Measurements from ENCODE around the gene PEMT. TPM values are rescaled to one million over a fixed set of nuclear protein-coding genes. Genes with fewer than 3 reads are reported as not detected.
A peak's percentile ranks its signal among the peaks of the same experiment; 100 is the strongest.

Gene PEMT
- total and polyA plus RNA-seq, 2 donors (not counting 1 experiment from before 2014, with no cell fraction given), result 18.0 to 18.6 TPM

- H3K4me3 ChIP-seq (replicated peaks in 1 of 4; ENCODE audit: control extremely low read depth in 1 of 4, insufficient read depth in 1 of 4, low read depth in 3 of 4, low read length in 4 of 4), result no peak overlapping the region
- no peak overlapping the region for H3K27ac ChIP-seq (ENCODE audit: insufficient read depth, low read length)
- no peak for DNase-seq (ENCODE audit: low read depth in 2 of 2)
- TF ChIP-seq CTCF (conservative IDR thresholded peaks at IDR 0.05 in 1 of 2, IDR thresholded peaks at IDR 0.05 in 1 of 2; ENCODE audit: low read depth in 1 of 2, low read length in 2 of 2) (no peak), EZH2 (IDR thresholded peaks at IDR 0.05; ENCODE audit: low read length, missing control alignments) (no peak)
- H3K36me3 ChIP-seq (ENCODE audit: control insufficient read depth, insufficient read depth, low read length), result no peaks in the 10 kb centered on the region
- H3K4me2 ChIP-seq (ENCODE audit: extremely low read depth, insufficient read depth, low read length), result no peak overlapping the region
- H3K4me1 ChIP-seq (ENCODE audit: control insufficient read depth, extremely low read depth, insufficient read depth, low read length), result peaks cover 2% of the 10 kb centered on the region
- no peaks in the 10 kb centered on the region for H4K20me1 ChIP-seq (ENCODE audit: control insufficient read depth, extremely low read depth, insufficient read depth, low read length)
- H3K27me3 ChIP-seq (ENCODE audit: control insufficient read depth, insufficient read depth, low read length), result no peaks in the 10 kb centered on the region
- H3K79me2 ChIP-seq (ENCODE audit: control insufficient read depth, insufficient read depth, low read length), result no peaks in the 10 kb centered on the region
- H3K9me3 ChIP-seq (ENCODE audit: control insufficient read depth, insufficient read depth, low read depth, low read length), result no peaks in the 10 kb centered on the region
- no peak overlapping the region for H2AFZ ChIP-seq (ENCODE audit: low read length)
- H3K9ac ChIP-seq (ENCODE audit: insufficient read depth, low read length), result no peak overlapping the region
Observed at GRCh38 chr17:17581509-17581908, 10.0 kb downstream of the PEMT start.

GRCh38 chr17:17580662-17581470 is 10.6 kb downstream of the PEMT start:
- no peak overlapping the region for H3K27ac ChIP-seq (ENCODE audit: insufficient read depth, low read length)
- no peaks in the 10 kb centered on the region for H3K27me3 ChIP-seq (ENCODE audit: control insufficient read depth, insufficient read depth, low read length)
- no peak for TF ChIP-seq CTCF (conservative IDR thresholded peaks at IDR 0.05 in 1 of 2, IDR thresholded peaks at IDR 0.05 in 1 of 2; ENCODE audit: low read depth in 1 of 2, low read length in 2 of 2)
- TF ChIP-seq EZH2 (IDR thresholded peaks at IDR 0.05; ENCODE audit: low read length, missing control alignments), result no peak
- H3K36me3 ChIP-seq (ENCODE audit: control insufficient read depth, insufficient read depth, low read length), result no peaks in the 10 kb centered on the region
- H3K9me3 ChIP-seq (ENCODE audit: control insufficient read depth, insufficient read depth, low read depth, low read length), result no peaks in the 10 kb centered on the region
- H4K20me1 ChIP-seq (ENCODE audit: control insufficient read depth, extremely low read depth, insufficient read depth, low read length), result no peaks in the 10 kb centered on the region
- H3K4me3 ChIP-seq (replicated peaks in 1 of 4; ENCODE audit: control extremely low read depth in 1 of 4, insufficient read depth in 1 of 4, low read depth in 3 of 4, low read length in 4 of 4), result no peak overlapping the region
- H3K9ac ChIP-seq (ENCODE audit: insufficient read depth, low read length), result no peak overlapping the region
- H2AFZ ChIP-seq (ENCODE audit: low read length), result no peak overlapping the region
- peak in 1 of 2 donors; percentile 44 for DNase-seq (ENCODE audit: low read depth in 2 of 2)
- H3K79me2 ChIP-seq (ENCODE audit: control insufficient read depth, insufficient read depth, low read length), result no peaks in the 10 kb centered on the region
- no peak overlapping the region for H3K4me2 ChIP-seq (ENCODE audit: extremely low read depth, insufficient read depth, low read length)
- H3K4me1 ChIP-seq (ENCODE audit: control insufficient read depth, extremely low read depth, insufficient read depth, low read length), result peaks cover 4% of the 10 kb centered on the region

- H3K4me2 ChIP-seq (ENCODE audit: extremely low read depth, insufficient read depth, low read length), result no peak overlapping the region
- no peak for DNase-seq (ENCODE audit: low read depth in 2 of 2)
- no peak overlapping the region for H3K4me3 ChIP-seq (replicated peaks in 1 of 4; ENCODE audit: control extremely low read depth in 1 of 4, insufficient read depth in 1 of 4, low read depth in 3 of 4, low read length in 4 of 4)
- TF ChIP-seq EZH2 (IDR thresholded peaks at IDR 0.05; ENCODE audit: low read length, missing control alignments) (no peak), CTCF (conservative IDR thresholded peaks at IDR 0.05 in 1 of 2, IDR thresholded peaks at IDR 0.05 in 1 of 2; ENCODE audit: low read depth in 1 of 2, low read length in 2 of 2) (no peak)
- H3K27ac ChIP-seq (ENCODE audit: insufficient read depth, low read length), result no peak overlapping the region
- H3K36me3 ChIP-seq (ENCODE audit: control insufficient read depth, insufficient read depth, low read length), result no peaks in the 10 kb centered on the region
- no peak overlapping the region for H2AFZ ChIP-seq (ENCODE audit: low read length)
- H3K4me1 ChIP-seq (ENCODE audit: control insufficient read depth, extremely low read depth, insufficient read depth, low read length), result peaks cover 9% of the 10 kb centered on the region
- H3K9me3 ChIP-seq (ENCODE audit: control insufficient read depth, insufficient read depth, low read depth, low read length), result no peaks in the 10 kb centered on the region
- no peaks in the 10 kb centered on the region for H4K20me1 ChIP-seq (ENCODE audit: control insufficient read depth, extremely low read depth, insufficient read depth, low read length)
- H3K9ac ChIP-seq (ENCODE audit: insufficient read depth, low read length), result no peak overlapping the region
- no peaks in the 10 kb centered on the region for H3K27me3 ChIP-seq (ENCODE audit: control insufficient read depth, insufficient read depth, low read length)
- H3K79me2 ChIP-seq (ENCODE audit: control insufficient read depth, insufficient read depth, low read length), result no peaks in the 10 kb centered on the region
Observed at GRCh38 chr17:17579691-17580090, 11.8 kb downstream of the PEMT start.

Measured in fibroblast of lung (primary cell).